Measurements from ENCODE around the gene FLT3LG.

FLT3LG gene

DNA sequence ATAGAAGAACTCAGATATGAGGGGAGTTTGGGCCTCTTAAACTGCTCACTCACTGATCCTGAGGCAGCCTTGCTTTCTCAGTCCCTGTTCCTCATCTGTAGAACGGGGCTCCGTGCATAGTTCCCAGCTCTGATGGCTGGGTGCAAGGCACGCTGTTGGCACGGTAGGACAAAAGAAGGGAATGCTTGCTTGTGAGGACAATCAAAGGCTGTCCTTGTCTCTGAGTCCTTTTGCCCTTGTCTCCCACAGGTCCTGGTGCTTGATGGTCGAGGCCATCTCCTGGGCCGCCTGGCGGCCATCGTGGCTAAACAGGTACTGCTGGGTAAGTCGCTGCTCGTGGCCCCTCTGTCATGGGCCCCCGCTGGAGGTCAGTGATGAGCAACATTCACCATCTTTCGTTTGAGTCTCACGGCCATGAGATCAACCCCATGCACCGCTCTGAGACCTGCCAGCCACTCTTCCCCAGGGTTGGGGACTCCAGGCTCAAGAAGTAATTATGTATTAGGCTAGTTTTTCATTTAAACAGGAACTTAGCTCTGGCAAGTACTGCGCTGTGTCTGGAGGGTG is 15.7 kb downstream of the FLT3LG start:
- no peak for DNase-seq

DNA sequence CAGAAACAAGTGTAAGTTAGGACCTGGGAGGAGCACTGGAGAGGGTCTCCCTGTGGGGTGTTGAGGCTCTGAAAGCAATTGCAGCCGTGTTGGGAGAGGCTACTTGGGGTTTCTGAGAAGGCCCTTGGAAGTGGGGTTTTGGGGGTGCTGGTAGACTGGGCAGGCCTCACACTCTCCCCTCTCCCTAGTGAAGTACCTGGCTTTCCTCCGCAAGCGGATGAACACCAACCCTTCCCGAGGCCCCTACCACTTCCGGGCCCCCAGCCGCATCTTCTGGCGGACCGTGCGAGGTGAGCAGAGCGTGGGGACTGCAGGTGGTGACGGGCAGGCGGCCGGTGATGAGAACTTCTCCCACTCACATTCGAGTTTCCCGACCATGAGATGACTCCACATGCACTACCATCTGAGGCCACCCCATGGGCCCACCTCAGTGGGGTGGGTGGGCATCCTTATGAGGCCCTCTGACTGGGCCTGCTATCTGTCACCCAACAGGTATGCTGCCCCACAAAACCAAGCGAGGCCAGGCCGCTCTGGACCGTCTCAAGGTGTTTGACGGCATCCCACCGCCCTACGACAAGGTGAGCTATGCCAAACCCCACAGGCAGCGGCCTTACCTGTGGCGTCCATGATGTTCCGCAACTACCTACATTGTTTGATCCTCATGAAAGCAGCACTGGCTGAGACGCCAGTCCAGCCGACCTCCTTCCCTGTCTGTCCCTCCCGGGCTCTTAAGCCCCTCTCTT is 16.4 kb downstream of the FLT3LG start:
- DNase-seq = no peak

- no peak for DNase-seq
Measured at GRCh38 chr19:49491030-49491803, 17.2 kb downstream of the FLT3LG start.

GRCh38 chr19:49491804-49492572 is 18.0 kb downstream of the FLT3LG start:
- DNase-seq = no peak

DNA sequence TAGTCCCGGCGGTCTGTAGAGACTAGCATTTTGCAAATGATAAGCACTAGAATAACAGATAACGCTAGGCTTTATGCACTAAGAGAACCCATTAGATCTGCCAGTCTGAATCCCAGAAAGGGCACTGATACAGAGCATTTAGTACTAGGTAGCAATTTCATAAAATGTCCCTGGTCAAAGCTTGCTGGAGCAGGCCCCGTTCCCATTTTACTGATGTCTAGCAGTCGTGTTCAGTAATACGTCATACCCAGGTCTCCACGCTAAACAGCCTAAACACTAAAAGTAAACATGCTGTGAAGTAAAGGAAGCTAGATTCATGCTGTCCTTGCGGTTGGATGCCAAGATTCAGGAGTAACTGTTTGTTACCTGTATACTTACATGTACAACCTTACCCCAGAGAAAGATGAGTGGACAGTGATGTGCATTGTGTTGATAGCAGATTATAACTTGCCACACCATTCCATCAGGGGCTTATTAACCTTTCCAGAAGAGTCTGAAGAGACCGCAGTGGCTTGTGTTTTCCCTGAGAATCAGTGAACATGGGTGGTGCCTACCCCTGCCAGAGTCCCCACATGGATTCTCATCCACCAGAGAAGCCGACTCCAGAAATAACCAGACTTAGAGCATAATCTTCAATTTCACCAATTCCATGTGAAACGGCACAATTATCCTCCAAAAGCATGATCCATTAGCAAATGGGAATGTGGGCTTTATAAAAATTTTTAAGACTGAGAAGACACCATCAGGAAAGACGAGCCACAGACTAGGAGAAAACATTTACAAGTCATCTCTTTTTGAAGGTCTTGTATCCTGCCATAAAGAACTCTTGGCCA is 18.8 kb downstream of the FLT3LG start:
- no peak for DNase-seq

DNA sequence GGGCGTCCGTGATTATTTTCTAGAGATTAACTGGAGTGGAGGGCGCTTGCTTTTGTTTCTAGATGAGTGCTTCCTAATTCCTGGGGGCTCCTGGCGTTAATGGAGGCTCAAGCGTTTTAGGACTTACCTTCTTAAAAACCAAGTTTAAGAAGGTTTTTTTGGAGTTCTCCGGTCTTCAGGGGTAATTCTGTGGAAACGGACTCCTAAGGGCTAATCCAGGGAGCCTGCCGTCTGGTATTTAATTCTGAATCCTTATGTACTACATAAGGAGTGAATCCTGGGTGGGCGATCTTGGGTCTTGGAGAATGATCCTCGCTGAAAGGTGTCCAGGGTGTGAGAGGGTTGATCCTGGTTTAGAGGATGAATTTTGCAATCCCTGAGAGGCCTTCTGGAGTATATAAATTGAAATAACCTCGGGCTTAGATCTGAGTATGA is 22.6 kb downstream of the FLT3LG start:
- no peak for DNase-seq

GRCh38 chr19:49497047-49497788 is 23.2 kb downstream of the FLT3LG start:
- peak; percentile 26 for DNase-seq

- no peak for DNase-seq
Measured at GRCh38 chr19:49497789-49498103, 23.7 kb downstream of the FLT3LG start.

- no peak for DNase-seq
Measured at GRCh38 chr19:49498475-49498874, 24.5 kb downstream of the FLT3LG start.

- DNase-seq = no peak
Measured at GRCh38 chr19:49499030-49499670, 25.1 kb downstream of the FLT3LG start.

- DNase-seq = peak; percentile 80
Measured at GRCh38 chr19:49502866-49503581, 29.0 kb downstream of the FLT3LG start.

- no peak for DNase-seq
Measured at GRCh38 chr19:49503582-49503962, 29.6 kb downstream of the FLT3LG start.

DNA sequence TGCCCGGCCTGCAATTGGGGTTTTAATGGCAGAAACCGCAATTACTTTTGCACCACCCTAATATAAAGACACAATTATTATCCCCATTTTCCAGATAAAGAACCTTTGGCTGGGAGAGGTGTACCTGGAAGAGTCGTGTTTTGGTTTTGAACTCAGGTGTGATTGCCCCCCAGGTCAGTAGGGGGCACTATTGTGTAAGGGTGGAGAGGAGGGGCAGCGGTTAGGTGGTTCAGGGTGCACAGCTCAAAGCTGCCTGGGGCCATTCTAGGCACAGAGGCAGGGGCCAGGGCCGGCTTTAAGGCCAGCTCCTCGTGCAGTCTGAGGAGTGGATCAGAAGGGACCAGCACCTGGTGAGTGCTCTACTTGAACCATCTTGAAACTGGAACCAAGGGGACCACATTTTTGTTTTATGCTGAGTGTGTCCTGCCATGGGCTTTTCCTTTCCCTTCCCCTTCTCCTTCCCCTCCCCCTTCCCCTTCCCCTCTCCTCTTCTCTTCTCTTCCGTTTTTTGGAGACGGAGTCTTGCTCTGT is 32.6 kb downstream of the FLT3LG start:
- DNase-seq = peak; percentile 85

DNA sequence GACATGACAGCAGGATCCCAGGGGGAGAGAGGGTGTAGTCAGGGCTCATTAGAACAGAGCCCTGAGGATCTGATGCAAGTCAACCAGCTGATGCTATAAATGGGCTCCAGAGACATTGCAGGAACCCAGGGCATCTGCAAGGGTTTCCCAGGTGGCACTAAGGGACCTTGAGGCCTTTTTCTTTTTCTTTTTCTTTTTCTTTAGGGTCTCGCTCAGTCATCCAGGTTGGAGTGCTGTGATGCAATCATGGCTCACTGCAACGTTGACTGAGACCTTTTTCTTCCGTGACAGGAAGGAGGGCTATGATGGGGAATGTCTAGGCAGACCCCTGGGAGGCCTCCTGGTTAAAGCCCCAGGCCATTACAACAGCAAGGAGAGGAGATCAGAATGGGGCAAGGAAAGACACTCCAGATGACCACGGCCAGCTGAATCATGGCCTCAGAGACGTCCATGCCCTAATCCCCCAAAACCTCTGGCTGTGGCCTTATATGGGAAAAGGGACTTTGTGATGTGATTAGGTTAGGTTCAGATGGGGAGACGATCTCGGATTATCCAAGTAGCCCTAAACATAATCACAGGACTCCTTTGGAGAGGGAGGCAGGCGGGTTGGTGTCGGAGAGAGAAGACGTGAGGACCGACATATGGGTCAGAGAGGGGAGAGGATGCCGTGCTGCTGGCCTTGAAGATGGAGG is 33.9 kb downstream of the FLT3LG start:
- no peak for DNase-seq

- DNase-seq = peak; percentile 95
Measured at GRCh38 chr19:49512970-49513745, 39.1 kb downstream of the FLT3LG start.

- DNase-seq = peak; percentile 77
Measured at GRCh38 chr19:49513746-49514118, 39.7 kb downstream of the FLT3LG start.

DNA sequence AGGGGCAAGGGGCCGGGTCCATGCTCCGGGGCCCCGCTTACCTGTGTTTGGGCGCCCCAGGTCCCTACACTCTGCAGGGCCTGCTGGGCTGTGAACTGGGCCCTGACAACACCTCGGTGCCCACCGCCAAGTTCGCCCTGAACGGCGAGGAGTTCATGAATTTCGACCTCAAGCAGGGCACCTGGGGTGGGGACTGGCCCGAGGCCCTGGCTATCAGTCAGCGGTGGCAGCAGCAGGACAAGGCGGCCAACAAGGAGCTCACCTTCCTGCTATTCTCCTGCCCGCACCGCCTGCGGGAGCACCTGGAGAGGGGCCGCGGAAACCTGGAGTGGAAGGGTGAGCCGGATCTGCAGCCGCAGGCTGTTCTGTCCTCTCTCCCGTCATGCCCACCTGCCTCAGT is 40.1 kb downstream of the FLT3LG start:
- peak; percentile 46 for DNase-seq

DNA sequence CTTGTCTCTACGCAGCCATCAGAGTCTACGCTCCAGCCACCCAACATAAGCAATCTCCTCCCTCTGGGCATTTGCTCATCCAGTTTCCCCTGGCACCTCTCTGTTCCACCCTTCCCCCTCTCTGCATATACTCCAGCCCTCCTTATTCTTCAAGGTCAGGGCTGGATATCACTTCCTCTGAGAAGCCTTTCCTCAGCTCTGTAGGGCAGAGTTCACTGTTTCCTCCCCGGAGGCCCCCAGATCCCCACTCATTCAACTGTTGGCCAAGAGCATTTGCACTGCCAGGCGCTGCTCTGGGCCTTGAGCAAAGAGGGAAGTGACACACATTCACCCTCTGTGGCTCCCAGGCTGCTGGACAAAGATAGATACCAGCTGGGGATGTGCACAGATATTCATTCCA is 41.8 kb downstream of the FLT3LG start:
- no peak for DNase-seq

- DNase-seq = no peak
Measured at GRCh38 chr19:49518033-49518432, 44.0 kb downstream of the FLT3LG start.
